Fibroblast of the aortic adventitia (primary cell): ENCODE data around the gene LRMDA. TPM values are rescaled to one million over a fixed set of nuclear protein-coding genes. Genes with fewer than 3 reads are reported as not detected.

Experiments used
- DNase-seq: peaks from one replicate; pipeline ENCODE4 v3.0.0-alpha.2; 2010; ENCODE audit warnings: low read depth
- H3K4me3 ChIP-seq: 2 replicates; pipeline ENCODE4 v1.5.1; 2011; ENCODE audit warnings: low read depth, mild to moderate bottlenecking, control low read depth, low read length, moderate library complexity
- total RNA-seq: library from RNA; depleted of rRNA; stranded (reverse); fragments of >200 nt; gene quantifications from 2 replicates; pipeline ENCODE4 v1.2.3, GENCODE V29; 2012; ENCODE audit warnings: low replicate concordance
- TF ChIP-seq, protein P1 (sequence below): IDR thresholded peaks from 2 replicates; pipeline ENCODE4 v1.5.1; 2011; ENCODE audit warnings: mild to moderate bottlenecking, low read length, control low read depth, inconsistent platforms; ENCODE audit not compliant: insufficient read depth

LRMDA gene
- total RNA-seq, 1 donor, result 6.3 TPM

DNA sequence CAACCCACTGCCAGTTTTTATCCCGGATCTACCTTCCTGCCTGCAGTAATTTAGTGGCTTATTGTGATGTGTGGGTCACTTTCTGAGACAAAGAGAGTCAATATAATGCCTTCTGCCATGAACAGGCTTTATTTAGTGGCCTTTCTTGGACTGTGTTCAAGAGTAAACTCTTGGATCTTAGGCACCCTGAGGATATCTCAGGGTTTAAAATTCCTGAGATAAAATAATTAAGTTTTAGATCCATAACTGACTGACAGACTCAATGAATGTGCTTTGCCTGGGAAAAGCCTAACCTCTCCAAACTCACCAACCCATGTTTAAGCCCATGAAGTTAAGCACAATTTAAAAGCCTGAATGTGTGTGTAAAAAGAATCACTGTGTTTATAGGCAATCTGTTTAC, 564.3 kb downstream of the LRMDA start:
- TF ChIP-seq, protein P1, sequence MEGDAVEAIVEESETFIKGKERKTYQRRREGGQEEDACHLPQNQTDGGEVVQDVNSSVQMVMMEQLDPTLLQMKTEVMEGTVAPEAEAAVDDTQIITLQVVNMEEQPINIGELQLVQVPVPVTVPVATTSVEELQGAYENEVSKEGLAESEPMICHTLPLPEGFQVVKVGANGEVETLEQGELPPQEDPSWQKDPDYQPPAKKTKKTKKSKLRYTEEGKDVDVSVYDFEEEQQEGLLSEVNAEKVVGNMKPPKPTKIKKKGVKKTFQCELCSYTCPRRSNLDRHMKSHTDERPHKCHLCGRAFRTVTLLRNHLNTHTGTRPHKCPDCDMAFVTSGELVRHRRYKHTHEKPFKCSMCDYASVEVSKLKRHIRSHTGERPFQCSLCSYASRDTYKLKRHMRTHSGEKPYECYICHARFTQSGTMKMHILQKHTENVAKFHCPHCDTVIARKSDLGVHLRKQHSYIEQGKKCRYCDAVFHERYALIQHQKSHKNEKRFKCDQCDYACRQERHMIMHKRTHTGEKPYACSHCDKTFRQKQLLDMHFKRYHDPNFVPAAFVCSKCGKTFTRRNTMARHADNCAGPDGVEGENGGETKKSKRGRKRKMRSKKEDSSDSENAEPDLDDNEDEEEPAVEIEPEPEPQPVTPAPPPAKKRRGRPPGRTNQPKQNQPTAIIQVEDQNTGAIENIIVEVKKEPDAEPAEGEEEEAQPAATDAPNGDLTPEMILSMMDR, result no peak
- no peak overlapping the region for H3K4me3 ChIP-seq
- DNase-seq, result no peak

DNA sequence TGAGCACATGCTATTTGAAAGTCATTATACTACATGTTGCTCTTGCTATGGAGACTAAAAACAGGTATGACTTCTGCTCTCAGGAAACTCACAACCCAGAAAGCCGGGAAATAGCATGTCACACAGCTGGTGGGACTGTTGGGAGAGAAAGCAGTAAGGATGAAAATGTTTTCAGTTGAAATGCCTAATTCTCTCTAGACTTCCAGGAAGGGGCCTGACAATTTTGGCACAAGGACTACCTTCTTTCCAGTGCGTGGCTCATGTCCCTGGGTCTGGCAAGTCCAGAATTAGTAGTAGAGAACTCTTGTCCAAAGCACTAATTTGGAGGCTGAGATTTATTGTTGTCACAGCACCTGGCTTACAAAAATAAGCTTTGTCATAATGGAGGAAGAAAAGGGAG, 567.6 kb downstream of the LRMDA start:
- TF ChIP-seq, protein P1, result no peak
- no peak for DNase-seq
- H3K4me3 ChIP-seq, result no peak overlapping the region

DNA sequence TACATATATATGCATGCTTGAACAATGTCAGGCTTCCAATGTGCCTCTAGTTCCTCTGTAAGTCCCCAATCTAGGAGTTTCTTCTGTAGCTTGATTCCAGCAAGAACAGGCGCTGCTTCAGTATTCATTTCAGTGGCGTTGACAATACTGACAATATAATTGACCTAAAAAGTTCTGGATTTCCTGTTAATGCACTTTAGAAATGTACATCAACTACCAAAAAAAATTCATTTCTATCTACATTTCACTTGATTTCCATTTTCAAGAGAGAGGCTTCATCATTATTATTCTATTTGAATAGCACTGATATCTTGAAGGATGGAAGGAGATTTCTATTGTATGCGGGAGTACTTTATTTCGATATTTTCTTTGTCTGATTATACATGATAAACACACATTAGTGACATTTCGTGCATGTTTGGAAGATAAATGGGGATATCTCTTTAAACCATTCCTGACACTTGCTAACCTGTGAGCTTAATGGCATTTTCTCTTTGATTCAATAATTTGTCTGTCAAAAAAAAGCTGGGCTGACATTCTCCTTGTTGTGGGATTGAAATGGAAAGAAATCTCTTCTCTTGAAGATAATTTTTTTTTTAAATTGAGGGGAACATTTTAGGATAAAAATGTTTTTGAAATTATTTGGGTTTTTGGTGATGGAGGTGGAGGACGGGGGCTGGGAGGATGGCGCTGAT, 568.2 kb downstream of the LRMDA start:
- TF ChIP-seq, protein P1, result no peak
- DNase-seq, result no peak
- no peak overlapping the region for H3K4me3 ChIP-seq

DNA sequence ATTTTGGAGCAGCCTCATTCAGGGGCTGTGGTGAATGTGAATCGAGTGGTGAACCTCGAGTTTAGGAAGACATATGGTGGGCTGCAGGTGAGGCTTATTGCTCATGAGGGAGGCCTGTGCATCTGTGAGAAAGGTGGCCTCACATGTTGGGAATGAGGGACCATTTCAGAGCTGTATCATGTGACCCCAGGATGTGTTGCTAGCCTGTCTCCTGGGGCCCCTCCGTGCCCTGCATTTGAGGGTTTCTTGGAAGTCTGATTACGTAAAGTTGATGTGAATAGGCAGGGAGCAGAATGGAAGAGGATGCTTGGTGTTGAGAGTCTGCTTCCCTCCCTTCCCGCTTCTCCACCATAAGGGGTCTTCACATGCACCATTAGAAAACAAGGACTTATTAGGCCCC, 569.1 kb downstream of the LRMDA start:
- no peak overlapping the region for H3K4me3 ChIP-seq
- no peak for DNase-seq
- TF ChIP-seq, protein P1, result no peak

DNA sequence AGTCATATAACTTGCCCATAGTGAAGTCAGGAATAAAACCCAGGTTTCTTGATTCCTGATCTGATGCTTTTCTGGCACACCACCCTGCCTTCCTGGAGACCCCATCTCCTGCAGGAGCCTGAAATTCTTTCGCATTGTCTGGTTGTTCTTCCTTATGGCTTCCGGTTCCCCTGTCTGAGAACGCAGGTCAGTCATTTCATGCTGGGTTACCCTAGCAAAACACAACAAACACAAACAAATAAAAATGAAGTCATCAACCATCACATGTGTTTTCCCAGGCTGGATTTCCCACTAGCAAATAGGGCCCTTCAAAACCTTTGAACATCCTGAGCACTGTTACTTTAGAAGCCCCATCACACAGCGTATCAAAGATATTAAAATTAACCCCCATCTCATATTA, 569.6 kb downstream of the LRMDA start:
- no peak for DNase-seq
- TF ChIP-seq, protein P1, result no peak
- H3K4me3 ChIP-seq, result no peak overlapping the region

DNA sequence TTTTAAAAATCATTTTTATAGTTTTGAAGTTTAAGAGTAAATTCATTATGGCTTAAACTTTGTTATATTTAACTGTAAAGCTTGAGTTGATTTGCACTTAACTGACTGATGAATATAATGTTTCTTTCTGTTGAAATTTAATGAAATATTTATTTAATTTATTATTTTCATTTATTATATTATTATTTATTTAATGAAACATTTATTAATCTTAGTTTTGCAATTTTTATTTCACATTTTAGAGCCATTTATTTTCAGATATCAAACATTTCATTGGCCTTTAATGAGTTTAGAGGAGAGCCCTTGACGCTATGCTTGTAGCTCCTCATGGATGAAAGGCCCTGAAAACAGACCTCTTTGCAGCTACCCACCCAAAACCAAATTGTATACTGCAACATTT, 570.0 kb downstream of the LRMDA start:
- DNase-seq, result no peak
- TF ChIP-seq, protein P1, result no peak

More for the DNA sequence above, 570.0 kb downstream of the LRMDA start:
- H3K4me3 ChIP-seq, result no peak overlapping the region
